Inflammatory macrophage treated with lipopolysaccharide for 4 hours (primary cell): ENCODE data around the gene CCDC138.
"Not testable (repeated sequence)": the region's sequence is repeated elsewhere in the genome, so short reads cannot be mapped to it uniquely, and the experiment has no call there.

ENCODE experiments used
- DNase-seq: peaks from one replicate; pipeline ENCODE4 v3.0.0-alpha.2; 2020

The CCDC138 gene

GRCh38 chr2:108786354-108787215, at the start of gene CCDC138:
TSS of gene CCDC138 (plus strand) at chr2:108786771. CDS start at chr2:108786823, 52 bp downstream.
- peak; percentile 82 for DNase-seq

- not testable (repeated sequence) for DNase-seq
These were observed 28.6 kb upstream of the CCDC138 start for GRCh38 chr2:108757973-108758372.

GRCh38 chr2:108762618-108763017, 24.0 kb upstream of the CCDC138 start:
- DNase-seq, result not testable (repeated sequence)

- not testable (repeated sequence) for DNase-seq
These were observed 19.9 kb upstream of the CCDC138 start for GRCh38 chr2:108766671-108767070.

- not testable (repeated sequence) for DNase-seq
These were observed 18.7 kb upstream of the CCDC138 start for GRCh38 chr2:108767859-108768258.

- DNase-seq, result no peak
These were observed 10.1 kb upstream of the CCDC138 start for GRCh38 chr2:108776475-108776874.

GRCh38 chr2:108778857-108779256, 7.7 kb upstream of the CCDC138 start:
- DNase-seq, result no peak

GRCh38 chr2:108786008-108786353, 590 bp upstream of the CCDC138 start:
- DNase-seq, result no peak

GRCh38 chr2:108787216-108787541, 608 bp downstream of the CCDC138 start:
- peak; percentile 16 for DNase-seq

GRCh38 chr2:108803045-108803736, 16.6 kb downstream of the CCDC138 start:
- DNase-seq, result no peak

GRCh38 chr2:108805032-108805431, 18.5 kb downstream of the CCDC138 start:
- no peak for DNase-seq

- no peak for DNase-seq
These were observed 19.2 kb downstream of the CCDC138 start for GRCh38 chr2:108805782-108806181.

GRCh38 chr2:108806371-108807113, 20.0 kb downstream of the CCDC138 start:
- DNase-seq, result no peak

GRCh38 chr2:108809936-108810335, 23.4 kb downstream of the CCDC138 start:
- no peak for DNase-seq

GRCh38 chr2:108810993-108811957, 24.7 kb downstream of the CCDC138 start:
- no peak for DNase-seq

- no peak for DNase-seq
These were observed 27.2 kb downstream of the CCDC138 start for GRCh38 chr2:108813732-108814131.

- DNase-seq, result no peak
These were observed 33.9 kb downstream of the CCDC138 start for GRCh38 chr2:108820482-108820881.

- no peak for DNase-seq
These were observed 36.7 kb downstream of the CCDC138 start for GRCh38 chr2:108823286-108823685.

GRCh38 chr2:108824316-108825070, 37.9 kb downstream of the CCDC138 start:
- no peak for DNase-seq

- DNase-seq, result no peak
These were observed 38.7 kb downstream of the CCDC138 start for GRCh38 chr2:108825254-108825653.

GRCh38 chr2:108825736-108826135, 39.2 kb downstream of the CCDC138 start:
- no peak for DNase-seq
